CD14-positive monocyte (primary cell): Measurements from ENCODE around the gene BTK. TPM values are rescaled to one million over a fixed set of nuclear protein-coding genes. Genes with fewer than 3 reads are reported as not detected.

Experiments
- DNase-seq, 3 donors: peaks; one replicate each; pipeline ENCODE4 v3.0.0-alpha.2; 2011 to 2022
- H2AFZ ChIP-seq: 2 replicates; pipeline ENCODE4 v1.6.0; 2012; ENCODE audit warnings: mild to moderate bottlenecking, low read depth, low read length, inconsistent platforms; ENCODE audit not compliant: insufficient read depth, poor library complexity, severe bottlenecking
- H3K27ac ChIP-seq, 2 donors: 1 replicate in 1 of 2; 2 replicates in 1 of 2; pipeline ENCODE4 v1.5.1; 2012 to 2013; ENCODE audit warnings: low read length in 2 of 2, control low read depth in 1 of 2, inconsistent platforms in 1 of 2, low read depth in 1 of 2, mild to moderate bottlenecking in 1 of 2
- H3K27me3 ChIP-seq, 2 donors: one replicate each; pipeline versions ENCODE4 v1.6.0 to v1.6.1; 2011 to 2013; ENCODE audit warnings: low read length in 2 of 2; ENCODE audit not compliant: control insufficient read depth in 2 of 2, insufficient read depth in 2 of 2
- H3K36me3 ChIP-seq, 2 donors: replicated peaks in 1 of 2; 1 replicate in 1 of 2; 2 replicates in 1 of 2; pipeline versions ENCODE4 v1.5.1 to v1.6.1; 2012 to 2013; ENCODE audit warnings: low read length in 2 of 2, control low read depth in 1 of 2, inconsistent platforms in 1 of 2, mild to moderate bottlenecking in 1 of 2; ENCODE audit not compliant: insufficient read depth in 2 of 2, control insufficient read depth in 1 of 2
- H3K4me1 ChIP-seq, 2 donors: 1 replicate in 1 of 2; 2 replicates in 1 of 2; pipeline versions ENCODE4 v1.5.1 to v1.6.1; 2012 to 2013; ENCODE audit warnings: low read length in 2 of 2, control low read depth in 1 of 2, inconsistent platforms in 1 of 2, mild to moderate bottlenecking in 1 of 2, moderate library complexity in 1 of 2; ENCODE audit not compliant: insufficient read depth in 2 of 2, control insufficient read depth in 1 of 2
- H3K4me2 ChIP-seq: replicated peaks from 2 replicates; pipeline ENCODE3; 2012; ENCODE audit warnings: low read length, moderate library complexity, mild to moderate bottlenecking; ENCODE audit not compliant: poor library complexity, severe bottlenecking; ENCODE audit errors: extremely low read depth
- H3K4me3 ChIP-seq, 3 experiments: fragments of 200-600 bp in 1 of 3; sonication (generic) in 1 of 3; replicated peaks in 1 of 3; 1 replicate in 2 of 3; 2 replicates in 1 of 3; pipeline ENCODE4 v1.5.1; 2011 to 2013; ENCODE audit warnings: low read length in 3 of 3, mild to moderate bottlenecking in 3 of 3, control low read depth in 2 of 3, low read depth in 2 of 3, inconsistent platforms in 1 of 3, moderate library complexity in 1 of 3
- H3K79me2 ChIP-seq: 2 replicates; pipeline ENCODE4 v1.6.0; 2012; ENCODE audit warnings: mild to moderate bottlenecking, control low read depth, inconsistent platforms, low read length, moderate library complexity; ENCODE audit not compliant: insufficient read depth
- H3K9ac ChIP-seq: 2 replicates; pipeline ENCODE4 v1.6.0; 2017; ENCODE audit warnings: low read length, mild to moderate bottlenecking; ENCODE audit not compliant: insufficient read depth, poor library complexity, severe bottlenecking
- H3K9me3 ChIP-seq, 2 donors: replicated peaks in 1 of 2; 1 replicate in 1 of 2; 2 replicates in 1 of 2; pipeline versions ENCODE4 v1.5.1 to v1.6.1; 2012 to 2013; ENCODE audit warnings: low read length in 2 of 2, control low read depth in 1 of 2; ENCODE audit not compliant: control insufficient read depth in 1 of 2, insufficient read depth in 1 of 2
- H4K20me1 ChIP-seq: 2 replicates; pipeline ENCODE4 v1.6.0; 2012; ENCODE audit warnings: mild to moderate bottlenecking, low read length, control low read depth, moderate library complexity; ENCODE audit not compliant: insufficient read depth
- H3K27ac Mint-ChIP-seq, 7 donors: one replicate each; pipeline ENCODE4 v1.8.0; 2020; ENCODE audit warnings: mild to moderate bottlenecking in 7 of 7, mixed read lengths in 7 of 7, moderate library complexity in 6 of 7, inconsistent platforms in 2 of 7
- H3K27me3 Mint-ChIP-seq, 3 donors: one replicate each; pipeline ENCODE4 v1.8.0; 2021 to 2022; ENCODE audit warnings: low read depth in 3 of 3, mild to moderate bottlenecking in 3 of 3, mixed read lengths in 3 of 3, moderate library complexity in 3 of 3, inconsistent platforms in 1 of 3
- H3K36me3 Mint-ChIP-seq, 2 donors: one replicate each; pipeline ENCODE4 v1.8.0; 2020; ENCODE audit warnings: mixed read lengths in 2 of 2, inconsistent platforms in 1 of 2, mild to moderate bottlenecking in 1 of 2
- H3K4me1 Mint-ChIP-seq: one replicate; pipeline ENCODE4 v1.8.0; 2020; ENCODE audit warnings: mild to moderate bottlenecking, mixed read lengths
- H3K4me3 Mint-ChIP-seq, 2 donors: one replicate each; pipeline ENCODE4 v1.8.0; 2020; ENCODE audit warnings: mild to moderate bottlenecking in 2 of 2, mixed read lengths in 2 of 2, moderate library complexity in 1 of 2
- H3K9me3 Mint-ChIP-seq, 7 donors: one replicate each; pipeline ENCODE4 v1.8.0; 2020 to 2022; ENCODE audit warnings: mixed read lengths in 7 of 7, mild to moderate bottlenecking in 6 of 7, moderate library complexity in 6 of 7, inconsistent platforms in 2 of 7
- WGBS: methylation state at CpG from one replicate; pipeline ENCODE4 v1.1.5; 2013; ENCODE audit warnings: missing lambda C conversion rate; ENCODE audit not compliant: insufficient coverage; 5-methylcytosine and 5-hydroxymethylcytosine counted together
- intact Hi-C, 2 donors: fragments of 100-400 bp; cut with micrococcal nuclease; formaldehyde crosslinking; loops; one replicate each; pipeline versions ENCODE4 v1.15.0 to v1.15.1; 2023
- polyA plus RNA-seq, 3 donors: library from polyadenylated mRNA; depleted of rRNA in 1 of 3; unstranded in 2 of 3; stranded (reverse) in 1 of 3; fragments of 300-500 nt in 2 of 3; fragments of >200 nt in 1 of 3; fragmentation: Illumina TruSeq in 2 of 3; gene quantifications; 1 replicate in 2 of 3; 2 replicates in 1 of 3; pipeline ENCODE4 v1.2.3, GENCODE V29; 2012 to 2021
- TF ChIP-seq, protein P1 (sequence below): fragments of 200-600 bp; IDR thresholded peaks from one replicate; pipeline ENCODE4 v1.8.0; 2022; ENCODE audit warnings: antibody characterized with exemption, mild to moderate bottlenecking

The BTK gene
- polyA plus RNA-seq, 3 donors = 74.1 to 92.9 (median 82.9) TPM

DNA sequence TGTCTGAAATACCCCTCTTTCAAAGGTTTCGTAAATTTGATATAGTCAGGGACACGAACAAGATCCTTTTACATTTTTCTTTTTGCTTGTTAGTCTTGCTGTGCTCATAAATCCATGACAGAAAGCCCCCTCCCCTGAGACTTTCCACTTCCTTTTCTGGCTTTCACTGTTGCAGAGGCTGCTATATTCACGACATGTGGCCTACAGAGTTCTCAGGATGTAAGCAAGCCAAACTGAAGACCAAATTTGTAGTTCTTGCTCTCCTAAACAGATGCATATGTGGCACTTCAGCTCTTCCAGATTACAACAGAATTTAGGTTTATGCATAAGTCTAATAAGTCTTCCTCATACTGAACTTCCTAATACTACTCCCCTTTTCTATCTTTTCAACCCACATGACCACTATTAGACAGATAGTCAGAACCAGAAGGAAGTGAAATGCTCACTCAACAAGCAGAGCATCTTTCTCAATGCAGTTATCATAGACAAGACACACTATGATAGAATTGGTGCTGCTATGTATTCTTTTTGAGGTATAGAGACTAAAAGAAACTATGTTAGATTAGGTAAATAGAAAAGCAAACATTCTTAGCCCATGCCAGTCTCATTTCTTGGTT is 15.0 kb downstream of the BTK start:
- Histone ChIP-seq H3K4me1 (no peaks in the 10 kb centered on the region), H3K79me2 (peaks cover 8% of the 10 kb centered on the region), H3K4me3 (no peak overlapping the region), H3K9me3 (no peaks in the 10 kb centered on the region), H3K27me3 (no peaks in the 10 kb centered on the region), H2AFZ (no peak overlapping the region), H3K4me2 (no peak overlapping the region), H4K20me1 (peaks cover 12% of the 10 kb centered on the region), H3K36me3 (peaks cover 56 to 88% of the 10 kb centered on the region in 2 donors), H3K9ac (no peak overlapping the region), H3K27ac (no peak overlapping the region)
- 70% methylated on average over 2 of the region's 3 CpGs for WGBS
- no peaks in the 10 kb centered on the region for H3K27me3 Mint-ChIP-seq
- TF ChIP-seq, protein P1, sequence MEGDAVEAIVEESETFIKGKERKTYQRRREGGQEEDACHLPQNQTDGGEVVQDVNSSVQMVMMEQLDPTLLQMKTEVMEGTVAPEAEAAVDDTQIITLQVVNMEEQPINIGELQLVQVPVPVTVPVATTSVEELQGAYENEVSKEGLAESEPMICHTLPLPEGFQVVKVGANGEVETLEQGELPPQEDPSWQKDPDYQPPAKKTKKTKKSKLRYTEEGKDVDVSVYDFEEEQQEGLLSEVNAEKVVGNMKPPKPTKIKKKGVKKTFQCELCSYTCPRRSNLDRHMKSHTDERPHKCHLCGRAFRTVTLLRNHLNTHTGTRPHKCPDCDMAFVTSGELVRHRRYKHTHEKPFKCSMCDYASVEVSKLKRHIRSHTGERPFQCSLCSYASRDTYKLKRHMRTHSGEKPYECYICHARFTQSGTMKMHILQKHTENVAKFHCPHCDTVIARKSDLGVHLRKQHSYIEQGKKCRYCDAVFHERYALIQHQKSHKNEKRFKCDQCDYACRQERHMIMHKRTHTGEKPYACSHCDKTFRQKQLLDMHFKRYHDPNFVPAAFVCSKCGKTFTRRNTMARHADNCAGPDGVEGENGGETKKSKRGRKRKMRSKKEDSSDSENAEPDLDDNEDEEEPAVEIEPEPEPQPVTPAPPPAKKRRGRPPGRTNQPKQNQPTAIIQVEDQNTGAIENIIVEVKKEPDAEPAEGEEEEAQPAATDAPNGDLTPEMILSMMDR = no peak
- DNase-seq = no peak
- H3K36me3 Mint-ChIP-seq = peaks cover 43 to 44% of the 10 kb centered on the region in 2 donors
- no peaks in the 10 kb centered on the region for H3K9me3 Mint-ChIP-seq
- intact Hi-C loops = no loop called here
- H3K4me1 Mint-ChIP-seq = peaks cover 4% of the 10 kb centered on the region
- peak overlapping the region in 2 of 7 donors; percentile 59 to 60 for H3K27ac Mint-ChIP-seq
- no peak overlapping the region for H3K4me3 Mint-ChIP-seq

DNA sequence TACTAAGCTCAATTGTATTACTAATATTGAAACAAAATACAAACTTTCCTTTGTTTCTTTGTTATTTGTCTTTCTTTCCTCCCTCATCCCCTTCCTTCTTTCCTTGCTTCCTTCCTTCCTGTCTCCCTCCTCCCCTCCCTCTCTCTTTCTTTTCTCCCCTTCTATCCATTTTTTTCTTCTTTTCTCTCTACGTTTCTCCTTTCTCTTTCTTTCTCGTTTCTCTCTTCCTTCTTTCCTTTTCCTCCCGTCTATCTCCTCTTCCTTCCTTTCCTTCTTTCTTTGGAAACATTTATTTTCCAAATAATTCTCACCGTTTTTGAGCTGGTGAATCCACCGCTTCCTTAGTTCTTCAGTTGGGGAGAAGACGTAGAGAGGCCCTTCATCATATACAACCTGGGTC is 16.3 kb downstream of the BTK start:
- Histone ChIP-seq H3K27ac (no peak overlapping the region), H3K4me3 (no peak overlapping the region), H2AFZ (no peak overlapping the region), H3K9ac (no peak overlapping the region), H3K27me3 (no peaks in the 10 kb centered on the region), H3K36me3 (peaks cover 59 to 88% of the 10 kb centered on the region in 2 donors), H3K4me2 (no peak overlapping the region), H4K20me1 (peaks cover 6% of the 10 kb centered on the region), H3K9me3 (no peaks in the 10 kb centered on the region), H3K4me1 (no peaks in the 10 kb centered on the region), H3K79me2 (no peaks in the 10 kb centered on the region)
- Mint-ChIP-seq H3K27ac (peak overlapping the region in 3 of 7 donors; percentile 40 to 44 (median 42)), H3K4me3 (no peak overlapping the region), H3K27me3 (no peaks in the 10 kb centered on the region), H3K4me1 (peaks cover 4% of the 10 kb centered on the region), H3K36me3 (peaks cover 39 to 50% of the 10 kb centered on the region in 2 donors), H3K9me3 (no peaks in the 10 kb centered on the region)
- WGBS = no CpG with 5 or more reads among the region's 6 CpGs
- TF ChIP-seq, protein P1 = no peak
- intact Hi-C loops = no loop called here
- DNase-seq = no peak
